ACC112 (cell line): ENCODE measurements around the gene DOCK2.
"Not testable (repeated sequence)": the region's sequence is repeated elsewhere in the genome, so short reads cannot be mapped to it uniquely, and the experiment has no call there.

Experiments
- H2AFZ ChIP-seq: fragments of 200-600 bp; sonication (generic); one replicate; pipeline ENCODE4 v1.6.0; 2017; ENCODE audit warnings: antibody characterized with exemption, low read length; ENCODE audit not compliant: unreplicated experiment
- H3K27ac ChIP-seq: fragments of 200-600 bp; sonication (generic); 2 replicates; pipeline ENCODE4 v1.5.1; 2014; ENCODE audit warnings: low read depth, mild to moderate bottlenecking, antibody characterized with exemption, low read length, moderate library complexity
- H3K27me3 ChIP-seq: fragments of 200-600 bp; sonication (generic); 2 replicates; pipeline ENCODE4 v1.6.1; 2014; ENCODE audit warnings: mild to moderate bottlenecking, antibody characterized with exemption, low read length, moderate library complexity, mixed read lengths; ENCODE audit not compliant: insufficient read depth
- H3K36me3 ChIP-seq: fragments of 200-600 bp; sonication (generic); 2 replicates; pipeline ENCODE4 v1.6.1; 2016; ENCODE audit warnings: mild to moderate bottlenecking, antibody characterized with exemption, low read length, moderate library complexity, mixed read lengths; ENCODE audit not compliant: insufficient read depth
- H3K4me1 ChIP-seq: fragments of 200-600 bp; sonication (generic); one replicate; pipeline ENCODE4 v1.6.1; 2016; ENCODE audit warnings: low read length, mixed read lengths; ENCODE audit not compliant: insufficient read depth, unreplicated experiment, control insufficient read depth
- H3K4me3 ChIP-seq: fragments of 200-600 bp; sonication (generic); 2 replicates; pipeline ENCODE4 v1.5.1; 2014; ENCODE audit warnings: mild to moderate bottlenecking, low read depth, low read length
- H3K79me2 ChIP-seq: fragments of 200-600 bp; sonication (generic); one replicate; pipeline ENCODE4 v1.6.0; 2016; ENCODE audit warnings: low read length; ENCODE audit not compliant: control insufficient read depth, unreplicated experiment, insufficient read depth

DOCK2 gene

DNA sequence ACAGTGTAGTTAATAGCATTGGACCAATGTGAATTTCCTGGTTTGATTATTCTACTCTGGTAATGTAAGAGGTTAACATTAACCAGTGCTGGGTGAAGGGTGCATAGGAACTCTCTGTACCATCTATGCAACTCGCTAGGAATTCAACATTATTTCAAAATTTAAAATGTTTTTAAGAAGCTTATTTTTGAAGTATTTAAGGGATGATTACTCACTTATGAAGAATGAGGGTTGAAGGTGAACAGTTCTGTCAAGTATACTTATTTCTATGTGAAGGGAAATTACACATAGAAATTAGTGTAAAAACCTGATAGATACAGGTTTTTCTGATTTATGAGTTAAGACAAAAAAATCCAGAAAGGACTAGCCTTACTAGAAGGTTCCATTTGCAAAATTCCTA is 177.4 kb downstream of the DOCK2 start:
- no peaks in the 10 kb centered on the region for H3K36me3 ChIP-seq
- H3K4me3 ChIP-seq: no peak overlapping the region
- H3K4me1 ChIP-seq: peaks cover 14% of the 10 kb centered on the region
- H3K27me3 ChIP-seq: no peaks in the 10 kb centered on the region
- H3K79me2 ChIP-seq: no peaks in the 10 kb centered on the region
- no peak overlapping the region for H2AFZ ChIP-seq
- peak overlapping the region; percentile 10; the same call in 1 of the 2 replicates for H3K27ac ChIP-seq

DNA sequence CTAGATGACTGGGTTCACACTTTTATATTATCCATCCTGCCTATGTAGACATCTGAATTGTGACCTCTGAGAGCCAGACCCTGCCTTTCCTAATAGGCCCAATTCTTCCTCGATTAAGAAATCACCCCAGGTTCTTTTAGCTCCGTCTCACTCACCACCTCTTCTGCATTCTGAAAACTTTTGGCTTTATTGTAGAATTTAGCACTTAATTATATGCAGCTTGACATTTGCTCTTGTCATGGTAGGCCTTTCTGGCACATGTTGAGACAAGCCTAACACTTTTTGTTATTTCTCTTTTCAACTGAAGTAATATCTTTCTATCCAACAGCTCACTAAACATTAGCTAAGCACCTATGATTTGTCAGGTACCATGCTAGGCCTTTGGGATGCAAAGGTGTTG is 180.0 kb downstream of the DOCK2 start:
- no peak overlapping the region for H3K27ac ChIP-seq
- H3K79me2 ChIP-seq: no peaks in the 10 kb centered on the region
- H3K4me3 ChIP-seq: no peak overlapping the region
- peaks cover 14% of the 10 kb centered on the region for H3K4me1 ChIP-seq
- H2AFZ ChIP-seq: no peak overlapping the region
- H3K36me3 ChIP-seq: no peaks in the 10 kb centered on the region
- no peaks in the 10 kb centered on the region for H3K27me3 ChIP-seq

DNA sequence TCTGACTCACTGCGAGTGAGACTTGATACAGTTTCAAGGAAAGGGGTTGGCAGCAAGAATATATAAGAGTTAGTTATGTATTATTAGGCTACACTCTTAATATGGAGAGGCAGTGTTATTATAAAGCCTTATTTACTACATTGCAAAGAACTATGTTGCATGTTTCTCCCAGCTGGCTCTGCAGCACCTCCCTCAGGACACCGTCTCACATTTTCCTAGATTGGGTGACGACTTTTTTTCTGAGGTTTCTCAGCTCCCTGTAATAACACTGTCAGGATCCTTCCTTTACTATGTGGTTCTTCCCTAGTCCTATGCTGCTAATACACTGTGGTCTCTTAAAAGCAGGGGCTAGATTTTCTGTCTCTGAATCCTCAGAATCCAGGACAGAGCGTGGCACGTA is 189.5 kb downstream of the DOCK2 start:
- no peaks in the 10 kb centered on the region for H3K4me1 ChIP-seq
- no peak overlapping the region for H3K4me3 ChIP-seq
- H2AFZ ChIP-seq: no peak overlapping the region
- no peak overlapping the region for H3K27ac ChIP-seq
- no peaks in the 10 kb centered on the region for H3K27me3 ChIP-seq
- no peaks in the 10 kb centered on the region for H3K36me3 ChIP-seq
- no peaks in the 10 kb centered on the region for H3K79me2 ChIP-seq

DNA sequence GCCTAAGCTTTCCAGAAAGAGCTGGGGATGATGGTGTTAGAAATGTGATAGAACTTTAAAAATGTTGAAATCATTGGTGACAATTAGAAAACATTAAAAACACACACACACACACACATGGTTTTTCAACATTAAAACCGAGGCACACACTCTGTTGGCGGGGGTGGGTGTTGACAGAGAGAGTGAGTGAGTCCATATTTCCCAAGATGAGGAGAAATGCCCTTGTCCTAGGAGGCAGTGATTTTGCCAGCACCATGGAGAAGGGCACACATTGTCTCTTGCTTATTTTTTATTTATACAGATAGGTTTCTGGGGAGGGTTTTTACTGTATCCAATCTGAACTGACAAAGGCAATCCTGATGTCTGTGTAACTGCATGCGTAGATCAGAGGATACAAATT is 190.7 kb downstream of the DOCK2 start:
- Histone ChIP-seq H3K4me3 (no peak overlapping the region), H3K36me3 (no peaks in the 10 kb centered on the region), H3K4me1 (no peaks in the 10 kb centered on the region), H3K27me3 (no peaks in the 10 kb centered on the region), H3K79me2 (no peaks in the 10 kb centered on the region), H2AFZ (no peak overlapping the region), H3K27ac (no peak overlapping the region)

DNA sequence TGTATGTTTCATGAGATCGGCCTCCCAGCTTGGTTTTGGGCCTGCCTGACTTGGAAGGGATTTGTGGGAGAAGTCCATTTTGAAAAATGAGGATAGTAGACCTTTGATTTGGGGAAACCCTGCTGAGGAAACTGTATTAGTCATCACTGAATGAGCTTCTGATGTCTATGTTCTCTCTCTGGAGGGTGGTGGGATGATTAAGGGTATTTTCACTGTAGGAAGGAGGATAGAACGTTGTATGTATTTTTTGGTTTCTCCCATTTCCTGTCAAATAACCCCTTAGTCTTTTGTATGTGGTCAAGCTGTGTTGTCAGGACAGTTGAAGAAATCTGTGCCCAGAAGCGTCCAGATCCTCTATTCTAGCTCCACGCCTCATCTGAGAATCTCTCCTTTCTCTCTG is 191.3 kb downstream of the DOCK2 start:
- H3K27ac ChIP-seq: no peak overlapping the region
- no peak overlapping the region for H3K4me3 ChIP-seq
- no peak overlapping the region for H2AFZ ChIP-seq
- H3K4me1 ChIP-seq: peaks cover 2% of the 10 kb centered on the region
- no peaks in the 10 kb centered on the region for H3K79me2 ChIP-seq
- H3K36me3 ChIP-seq: no peaks in the 10 kb centered on the region
- H3K27me3 ChIP-seq: no peaks in the 10 kb centered on the region

DNA sequence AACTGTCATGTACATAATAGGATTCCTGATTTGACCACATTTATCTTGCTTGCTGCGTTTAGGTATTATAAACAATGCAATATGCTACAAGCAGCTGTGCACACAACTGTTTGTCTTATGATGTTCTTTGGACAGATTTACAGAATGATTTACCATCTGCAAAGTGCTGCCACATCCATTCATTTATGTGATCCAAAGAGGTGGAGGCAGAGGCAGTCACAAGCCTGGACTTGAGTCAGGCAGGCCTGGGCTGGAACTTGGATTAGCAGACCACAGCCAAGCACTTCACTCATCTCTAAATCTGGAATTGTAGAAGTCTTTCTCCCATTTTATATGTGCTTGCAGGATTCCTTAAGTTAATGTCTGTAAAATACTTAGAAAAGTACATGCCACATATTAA is 194.3 kb downstream of the DOCK2 start:
- no peaks in the 10 kb centered on the region for H3K27me3 ChIP-seq
- no peak overlapping the region for H3K4me3 ChIP-seq

DNA sequence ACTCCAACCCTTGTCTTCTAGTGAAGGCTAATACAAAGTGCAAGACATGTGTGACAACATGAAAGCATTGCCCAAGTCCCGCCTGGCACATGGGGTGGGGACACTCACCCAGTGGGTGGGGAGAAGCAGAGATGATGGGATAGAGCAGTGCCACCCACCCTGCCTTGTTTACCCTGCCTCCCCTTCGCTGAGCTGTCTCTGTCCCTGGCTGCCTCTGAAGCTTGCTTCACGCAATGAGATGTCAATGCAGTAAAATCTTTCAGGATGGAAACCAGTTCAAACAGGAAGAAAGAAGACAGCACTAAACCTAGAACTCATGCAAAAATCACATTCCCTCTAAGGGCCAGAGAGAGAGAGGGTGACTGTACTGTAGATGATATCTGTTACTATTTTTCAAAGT is 195.2 kb downstream of the DOCK2 start:
- H3K27me3 ChIP-seq: no peaks in the 10 kb centered on the region
- no peak overlapping the region for H3K27ac ChIP-seq

More for the DNA sequence above, 194.3 kb downstream of the DOCK2 start:
- Histone ChIP-seq H3K79me2 (no peaks in the 10 kb centered on the region), H3K36me3 (no peaks in the 10 kb centered on the region), H3K27ac (no peak overlapping the region), H2AFZ (no peak overlapping the region), H3K4me1 (peaks cover 7% of the 10 kb centered on the region)

DNA sequence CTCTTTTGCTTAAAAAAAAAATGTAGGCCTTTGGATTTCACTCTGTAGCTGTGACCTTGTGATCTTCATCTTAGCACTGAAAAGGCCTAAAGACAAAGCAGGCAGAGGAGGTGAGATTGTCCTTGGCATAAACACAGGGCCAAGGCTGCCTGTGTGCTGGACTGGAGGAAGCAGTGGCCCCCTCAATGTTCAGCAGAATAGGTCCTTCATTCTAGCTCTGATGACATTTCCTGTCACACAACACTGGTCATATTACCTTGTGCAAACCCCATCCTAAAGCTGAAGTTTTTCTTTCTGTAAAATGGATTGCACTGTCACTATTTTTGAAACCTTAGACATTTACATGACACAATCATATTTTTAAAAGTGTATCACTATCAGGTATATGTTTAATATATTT is 195.8 kb downstream of the DOCK2 start:
- H3K79me2 ChIP-seq: no peaks in the 10 kb centered on the region
- H3K4me3 ChIP-seq: no peak overlapping the region
- no peaks in the 10 kb centered on the region for H3K36me3 ChIP-seq
- H2AFZ ChIP-seq: no peak overlapping the region
- H3K4me1 ChIP-seq: peaks cover 7% of the 10 kb centered on the region
- no peaks in the 10 kb centered on the region for H3K27me3 ChIP-seq
- H3K27ac ChIP-seq: no peak overlapping the region

More for the DNA sequence above, 195.2 kb downstream of the DOCK2 start:
- Histone ChIP-seq H3K36me3 (no peaks in the 10 kb centered on the region), H2AFZ (no peak overlapping the region), H3K79me2 (no peaks in the 10 kb centered on the region), H3K4me1 (peaks cover 7% of the 10 kb centered on the region), H3K4me3 (no peak overlapping the region)

DNA sequence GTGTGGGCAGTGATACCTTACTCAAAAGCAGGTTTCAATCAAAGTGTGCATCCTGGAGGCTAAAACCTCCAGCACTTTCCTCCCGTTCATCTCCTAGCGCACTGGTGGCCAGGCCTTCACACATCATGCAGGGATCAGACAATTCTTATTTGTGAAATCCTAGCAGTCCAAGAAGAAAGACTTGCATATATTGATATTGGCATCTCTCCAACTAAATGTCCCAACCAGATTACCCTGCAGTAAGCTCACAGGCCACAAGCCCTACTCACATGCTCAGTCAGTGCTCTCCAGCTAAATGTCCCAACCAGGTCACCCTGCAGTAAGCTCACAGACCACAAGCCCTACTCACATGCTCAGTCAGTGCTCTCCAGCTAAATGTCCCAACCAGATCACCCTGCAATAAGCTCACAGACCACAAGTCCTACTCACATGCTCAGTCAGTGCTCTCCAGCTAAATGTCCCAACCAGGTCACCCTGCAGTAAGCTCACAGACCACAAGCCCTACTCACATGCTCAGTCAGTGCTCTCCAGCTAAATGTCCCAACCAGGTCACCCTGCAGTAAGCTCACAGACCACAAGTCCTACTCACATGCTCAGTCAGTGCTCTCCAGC is 196.7 kb downstream of the DOCK2 start:
- H3K27me3 ChIP-seq, H3K4me1 ChIP-seq, H3K27ac ChIP-seq, H3K79me2 ChIP-seq, H2AFZ ChIP-seq, H3K36me3 ChIP-seq, H3K4me3 ChIP-seq: not testable (repeated sequence)

DNA sequence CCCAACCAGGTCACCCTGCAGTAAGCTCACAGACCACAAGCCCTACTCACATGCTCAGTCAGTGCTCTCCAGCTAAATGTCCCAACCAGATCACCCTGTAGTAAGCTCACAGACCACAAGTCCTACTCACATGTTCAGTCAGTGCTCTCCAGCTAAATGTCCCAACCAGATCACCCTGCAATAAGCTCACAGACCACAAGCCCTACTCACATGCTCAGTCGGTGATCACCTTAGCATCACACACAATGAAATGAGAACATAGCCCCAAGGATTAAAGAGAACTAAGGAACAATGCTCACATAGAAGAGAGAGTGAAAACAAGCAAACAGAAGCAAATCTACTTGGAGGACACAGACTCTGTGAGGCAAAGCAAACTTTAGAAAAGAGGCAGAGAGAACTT is 197.5 kb downstream of the DOCK2 start:
- H2AFZ ChIP-seq, H3K27me3 ChIP-seq, H3K4me1 ChIP-seq, H3K36me3 ChIP-seq, H3K79me2 ChIP-seq, H3K27ac ChIP-seq, H3K4me3 ChIP-seq: not testable (repeated sequence)

DNA sequence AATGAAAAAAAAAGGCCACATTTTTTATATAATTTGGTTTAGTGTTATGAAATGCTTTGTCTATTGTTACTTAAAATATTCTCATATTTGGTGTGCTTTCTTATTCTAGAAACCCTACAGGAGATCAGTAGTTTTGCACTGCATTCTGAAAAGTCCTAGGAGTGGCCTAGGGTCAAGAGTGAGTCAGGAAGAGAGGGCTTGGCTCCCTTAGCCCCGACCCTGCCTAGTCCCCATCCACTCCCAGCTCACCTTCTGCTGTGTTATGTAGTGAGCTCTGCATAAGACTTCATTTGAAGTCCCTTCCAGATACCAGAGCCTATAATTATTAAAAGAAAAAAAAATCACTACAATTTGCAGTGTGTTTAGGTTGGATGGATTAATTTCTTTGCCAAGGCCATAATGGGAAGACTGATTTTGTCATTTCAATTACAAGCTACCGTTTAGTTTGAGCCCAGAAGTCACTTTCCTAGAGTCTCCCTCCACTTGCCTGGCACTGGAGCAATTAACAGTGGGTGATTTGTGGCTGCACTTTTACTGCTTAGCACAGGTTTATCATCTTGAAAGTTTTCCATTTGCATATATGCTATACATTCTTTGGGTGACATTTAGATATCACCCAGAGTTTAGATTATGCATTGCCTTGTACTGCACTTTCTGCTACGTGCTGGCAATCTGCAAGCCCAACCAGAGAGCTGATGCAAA is 199.9 kb downstream of the DOCK2 start:
- H3K27ac ChIP-seq: no peak overlapping the region
- peaks cover 7% of the 10 kb centered on the region for H3K4me1 ChIP-seq
- no peaks in the 10 kb centered on the region for H3K27me3 ChIP-seq
- H3K4me3 ChIP-seq: no peak overlapping the region
- peaks cover 5% of the 10 kb centered on the region; the same call in 1 of the 2 replicates for H3K36me3 ChIP-seq
- H3K79me2 ChIP-seq: no peaks in the 10 kb centered on the region
- no peak overlapping the region for H2AFZ ChIP-seq
